ENCODE data around the gene UBAC2.

Gene UBAC2

GRCh38 chr13:99270518-99270917 lies 69.9 kb downstream of the UBAC2 start:
- no peak for DNase-seq (ENCODE audit: low spot score)
- Histone ChIP-seq H3K4me3 (ENCODE audit: severe bottlenecking) (no peak overlapping the region), H3K9me3 (ENCODE audit: severe bottlenecking) (no peaks in the 10 kb centered on the region), H3K36me3 (ENCODE audit: low read depth) (peaks cover 4% of the 10 kb centered on the region; the same call in 1 of the 2 replicates), H3K27ac (ENCODE audit: poor library complexity, severe bottlenecking) (no peak overlapping the region), H3K27me3 (ENCODE audit: insufficient read depth, poor library complexity, severe bottlenecking) (no peaks in the 10 kb centered on the region), H3K4me1 (ENCODE audit: insufficient read depth, poor library complexity, severe bottlenecking) (no peaks in the 10 kb centered on the region)
- TF ChIP-seq, protein P1, sequence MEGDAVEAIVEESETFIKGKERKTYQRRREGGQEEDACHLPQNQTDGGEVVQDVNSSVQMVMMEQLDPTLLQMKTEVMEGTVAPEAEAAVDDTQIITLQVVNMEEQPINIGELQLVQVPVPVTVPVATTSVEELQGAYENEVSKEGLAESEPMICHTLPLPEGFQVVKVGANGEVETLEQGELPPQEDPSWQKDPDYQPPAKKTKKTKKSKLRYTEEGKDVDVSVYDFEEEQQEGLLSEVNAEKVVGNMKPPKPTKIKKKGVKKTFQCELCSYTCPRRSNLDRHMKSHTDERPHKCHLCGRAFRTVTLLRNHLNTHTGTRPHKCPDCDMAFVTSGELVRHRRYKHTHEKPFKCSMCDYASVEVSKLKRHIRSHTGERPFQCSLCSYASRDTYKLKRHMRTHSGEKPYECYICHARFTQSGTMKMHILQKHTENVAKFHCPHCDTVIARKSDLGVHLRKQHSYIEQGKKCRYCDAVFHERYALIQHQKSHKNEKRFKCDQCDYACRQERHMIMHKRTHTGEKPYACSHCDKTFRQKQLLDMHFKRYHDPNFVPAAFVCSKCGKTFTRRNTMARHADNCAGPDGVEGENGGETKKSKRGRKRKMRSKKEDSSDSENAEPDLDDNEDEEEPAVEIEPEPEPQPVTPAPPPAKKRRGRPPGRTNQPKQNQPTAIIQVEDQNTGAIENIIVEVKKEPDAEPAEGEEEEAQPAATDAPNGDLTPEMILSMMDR (IDR thresholded peaks at IDR 0.05; ENCODE audit: poor library complexity, severe bottlenecking): no peak
- no peak for ATAC-seq (ENCODE audit: low read depth)

DNA sequence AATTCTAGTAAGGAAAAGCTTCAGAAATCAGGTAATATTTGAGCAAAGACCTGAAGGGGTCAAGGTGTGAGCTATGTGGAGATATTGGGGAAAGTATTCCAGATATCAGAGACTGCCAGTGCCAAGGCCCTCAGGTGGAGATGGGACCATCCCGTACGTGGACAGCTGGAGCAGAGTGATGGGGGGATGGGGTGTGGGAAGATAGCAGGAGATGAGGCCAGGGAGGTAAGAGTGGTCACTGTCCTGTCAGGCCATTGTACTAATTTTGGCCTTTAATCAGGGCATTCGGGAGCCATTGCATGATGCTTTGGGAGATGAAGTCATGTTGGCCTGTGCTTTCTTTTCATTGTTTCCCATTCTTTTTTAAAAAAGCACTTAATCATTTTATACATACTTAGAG lies 70.6 kb downstream of the UBAC2 start:
- Histone ChIP-seq H3K27me3 (ENCODE audit: insufficient read depth, poor library complexity, severe bottlenecking) (no peaks in the 10 kb centered on the region), H3K36me3 (ENCODE audit: low read depth) (peaks cover 4% of the 10 kb centered on the region; the same call in 1 of the 2 replicates), H3K27ac (ENCODE audit: poor library complexity, severe bottlenecking) (no peak overlapping the region), H3K9me3 (ENCODE audit: severe bottlenecking) (no peaks in the 10 kb centered on the region), H3K4me3 (ENCODE audit: severe bottlenecking) (no peak overlapping the region), H3K4me1 (ENCODE audit: insufficient read depth, poor library complexity, severe bottlenecking) (no peaks in the 10 kb centered on the region)
- TF ChIP-seq, protein P1 (IDR thresholded peaks at IDR 0.05; ENCODE audit: poor library complexity, severe bottlenecking): no peak
- DNase-seq (ENCODE audit: low spot score) (no peak), ATAC-seq (ENCODE audit: low read depth) (no peak)

GRCh38 chr13:99272481-99272880 lies 71.8 kb downstream of the UBAC2 start:
- no peak for ATAC-seq (ENCODE audit: low read depth)
- Histone ChIP-seq H3K4me3 (ENCODE audit: severe bottlenecking) (no peak overlapping the region), H3K9me3 (ENCODE audit: severe bottlenecking) (no peaks in the 10 kb centered on the region), H3K4me1 (ENCODE audit: insufficient read depth, poor library complexity, severe bottlenecking) (no peaks in the 10 kb centered on the region), H3K36me3 (ENCODE audit: low read depth) (peaks cover 6% of the 10 kb centered on the region; the same call in 1 of the 2 replicates), H3K27ac (ENCODE audit: poor library complexity, severe bottlenecking) (no peak overlapping the region), H3K27me3 (ENCODE audit: insufficient read depth, poor library complexity, severe bottlenecking) (no peaks in the 10 kb centered on the region)
- DNase-seq (ENCODE audit: low spot score): no peak
- TF ChIP-seq, protein P1 (IDR thresholded peaks at IDR 0.05; ENCODE audit: poor library complexity, severe bottlenecking): no peak

- no peak overlapping the region for H3K27ac ChIP-seq (ENCODE audit: poor library complexity, severe bottlenecking)
- ATAC-seq (ENCODE audit: low read depth) (no peak), DNase-seq (ENCODE audit: low spot score) (no peak)
- no peaks in the 10 kb centered on the region for H3K9me3 ChIP-seq (ENCODE audit: severe bottlenecking)
- H3K4me1 ChIP-seq (ENCODE audit: insufficient read depth, poor library complexity, severe bottlenecking): no peaks in the 10 kb centered on the region
- peaks cover 6% of the 10 kb centered on the region; the same call in 1 of the 2 replicates for H3K36me3 ChIP-seq (ENCODE audit: low read depth)
- H3K27me3 ChIP-seq (ENCODE audit: insufficient read depth, poor library complexity, severe bottlenecking): no peaks in the 10 kb centered on the region
- H3K4me3 ChIP-seq (ENCODE audit: severe bottlenecking): no peak overlapping the region
- TF ChIP-seq, protein P1 (IDR thresholded peaks at IDR 0.05; ENCODE audit: poor library complexity, severe bottlenecking): no peak
Measured at GRCh38 chr13:99273128-99273527, 72.5 kb downstream of the UBAC2 start.

DNA sequence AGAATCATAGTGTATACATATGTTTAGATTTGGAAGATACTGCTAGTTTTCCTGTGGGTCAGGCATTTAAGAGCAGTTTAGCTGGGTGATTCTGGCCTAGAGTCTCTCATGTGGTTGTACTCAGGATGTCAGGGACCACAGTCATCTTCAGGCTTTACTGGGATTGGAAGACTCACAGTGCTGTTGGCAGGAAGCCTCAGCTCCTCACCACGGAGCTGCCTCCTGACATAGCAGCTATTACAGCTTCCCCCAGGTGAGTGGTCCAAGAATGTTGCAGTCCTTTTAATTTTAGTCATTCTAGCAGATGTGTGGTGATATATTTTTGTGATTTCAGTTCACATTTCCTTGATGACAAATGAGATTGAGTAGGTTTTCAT lies 74.4 kb downstream of the UBAC2 start:
- H3K36me3 ChIP-seq (ENCODE audit: low read depth): peaks cover 3% of the 10 kb centered on the region; the same call in 1 of the 2 replicates
- no peak overlapping the region for H3K4me3 ChIP-seq (ENCODE audit: severe bottlenecking)
- ATAC-seq (ENCODE audit: low read depth): peak; percentile 67; the same call in 1 of the 3 replicates
- no peaks in the 10 kb centered on the region for H3K27me3 ChIP-seq (ENCODE audit: insufficient read depth, poor library complexity, severe bottlenecking)
- no peaks in the 10 kb centered on the region for H3K4me1 ChIP-seq (ENCODE audit: insufficient read depth, poor library complexity, severe bottlenecking)
- DNase-seq (ENCODE audit: low spot score): no peak
- H3K9me3 ChIP-seq (ENCODE audit: severe bottlenecking): no peaks in the 10 kb centered on the region
- H3K27ac ChIP-seq (ENCODE audit: poor library complexity, severe bottlenecking): no peak overlapping the region
- TF ChIP-seq, protein P1 (IDR thresholded peaks at IDR 0.05; ENCODE audit: poor library complexity, severe bottlenecking): no peak
